SK-N-SH (cell line): ENCODE measurements around the gene EVC2.

Experiments used
- CTCF ChIP-seq: fragments of 200-600 bp; sonication (generic); IDR thresholded peaks from 2 replicates; pipeline ENCODE4 v1.6.1; 2017; ENCODE audit warnings: antibody characterized with exemption, mild to moderate bottlenecking, moderate library complexity
- RAD21 ChIP-seq: IDR thresholded peaks from 2 replicates; pipeline ENCODE4 v1.6.1; 2012; ENCODE audit warnings: mild to moderate bottlenecking, low read length
- TAF1 ChIP-seq: IDR thresholded peaks from 2 replicates; pipeline ENCODE4 v1.6.1; 2012; ENCODE audit warnings: low read depth, mild to moderate bottlenecking, low read length, moderate library complexity, borderline replicate concordance
- TCF12 ChIP-seq: IDR thresholded peaks from 2 replicates; pipeline ENCODE4 v1.4.0; 2012

DNA sequence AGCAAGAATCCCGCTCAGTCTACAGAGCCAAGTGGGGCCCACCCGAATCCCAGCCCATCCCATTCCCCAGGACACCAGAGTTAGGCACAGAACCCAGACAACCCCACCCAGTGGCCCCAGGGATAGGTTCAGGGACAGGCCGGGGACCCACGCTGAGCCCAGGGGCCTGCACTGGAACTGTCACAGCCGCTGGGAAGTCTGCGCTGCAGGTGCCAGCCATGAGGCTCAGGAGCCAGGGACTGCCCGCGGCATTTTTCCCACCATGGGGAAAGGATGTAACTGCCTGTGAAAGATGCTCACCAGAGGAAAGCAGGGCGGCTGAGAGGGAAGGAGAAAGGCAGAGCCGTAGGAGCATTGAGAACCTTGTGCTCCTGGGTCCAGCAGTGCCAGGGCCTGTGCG lies 12.0 kb downstream of the EVC2 start:
- TF ChIP-seq CTCF (no peak), TAF1 (no peak), TCF12 (no peak), RAD21 (no peak)
